IMR-90 (cell line): ENCODE measurements around the gene CRACDL.

Experiments
- CTCF ChIP-seq: conservative IDR thresholded peaks from 2 replicates; pipeline ENCODE4 v1.5.1; 2012; ENCODE audit warnings: mild to moderate bottlenecking, low read depth, low read length, improper control_type of control experiment
- ELK1 ChIP-seq: fragments of 150-350 bp; IDR thresholded peaks from 2 replicates; pipeline ENCODE4 v1.6.1; 2016; ENCODE audit warnings: low read depth, mild to moderate bottlenecking, low read length, moderate library complexity, borderline replicate concordance
- FOS ChIP-seq: fragments of 150-350 bp; IDR thresholded peaks from 2 replicates; pipeline ENCODE4 v1.6.1; 2016; ENCODE audit warnings: low read depth, low read length
- MAZ ChIP-seq: IDR thresholded peaks from 2 replicates; pipeline ENCODE4 v1.6.1; 2012; ENCODE audit warnings: low read depth, mild to moderate bottlenecking, low read length, improper control_type of control experiment, moderate library complexity, borderline replicate concordance
- POLR2A ChIP-seq: IDR thresholded peaks from 2 replicates; pipeline ENCODE4 v1.6.1; 2012; ENCODE audit warnings: mild to moderate bottlenecking, low read depth, low read length
- RAD21 ChIP-seq: IDR thresholded peaks from 2 replicates; pipeline ENCODE4 v1.6.1; 2012; ENCODE audit warnings: low read length, improper control_type of control experiment
- USF2 ChIP-seq: fragments of 150-350 bp; IDR thresholded peaks from 2 replicates; pipeline ENCODE4 v1.6.1; 2017; ENCODE audit warnings: mild to moderate bottlenecking, antibody characterized with exemption, low read length, low read depth

GRCh38 chr2:98881153-98881650 is 54.8 kb downstream of the CRACDL start:
- TF ChIP-seq RAD21 (no peak), CTCF (no peak), MAZ (no peak), USF2 (no peak), POLR2A (no peak), FOS (no peak), ELK1 (no peak)
